Esophagus muscularis mucosa (tissue), 4 donors: ENCODE data around the gene GLT1D1. TPM values are rescaled to one million over a fixed set of nuclear protein-coding genes. Genes with fewer than 3 reads are reported as not detected.

Experiments used
- DNase-seq: peaks from one replicate; pipeline ENCODE4 v3.0.0-alpha.2; 2017; ENCODE audit errors: extremely low spot score
- H3K27ac ChIP-seq, 4 donors: fragments of 200-600 bp; sonication (generic); replicated peaks in 1 of 4; 1 replicate in 3 of 4; 2 replicates in 1 of 4; pipeline ENCODE4 v1.5.1; 2016 to 2019; ENCODE audit warnings: mild to moderate bottlenecking in 1 of 4
- H3K27me3 ChIP-seq, 4 donors: fragments of 200-600 bp; sonication (generic); one replicate each; pipeline versions ENCODE4 v1.5.1 to v1.6.0; 2016 to 2019
- H3K36me3 ChIP-seq, 4 donors: fragments of 200-600 bp; sonication (generic); one replicate each; pipeline ENCODE4 v1.5.1; 2016 to 2019
- H3K4me1 ChIP-seq, 4 donors: fragments of 200-600 bp; sonication (generic); one replicate each; pipeline ENCODE4 v1.5.1; 2016 to 2019
- H3K4me3 ChIP-seq, 4 donors: fragments of 200-600 bp; sonication (generic); 1 replicate in 2 of 4; 2 replicates in 2 of 4; pipeline ENCODE4 v1.5.1; 2016 to 2019; ENCODE audit warnings: mild to moderate bottlenecking in 4 of 4, moderate library complexity in 1 of 4
- H3K9me3 ChIP-seq, 4 donors: fragments of 200-600 bp; sonication (generic); 1 replicate in 3 of 4; 2 replicates in 1 of 4; pipeline ENCODE4 v1.5.1; 2016 to 2019
- CTCF ChIP-seq, 3 experiments: fragments of 200-600 bp in 2 of 3; fragments of 450-650 bp in 1 of 3; sonication (generic) in 2 of 3; IDR thresholded peaks; one replicate each; pipeline ENCODE4 v1.5.1; 2017 to 2019; ENCODE audit warnings: antibody characterized with exemption in 3 of 3, mild to moderate bottlenecking in 2 of 3, moderate library complexity in 1 of 3
- EP300 ChIP-seq: sonication (generic); formaldehyde crosslinking; IDR thresholded peaks from one replicate; pipeline ENCODE4 v1.6.1; 2017; ENCODE audit warnings: antibody characterized with exemption
- POLR2A ChIP-seq: fragments of 450-650 bp; IDR thresholded peaks from one replicate; pipeline ENCODE4 v1.6.1; 2017; ENCODE audit warnings: antibody characterized with exemption, moderate library complexity, mild to moderate bottlenecking, low read depth
- POLR2AphosphoS5 ChIP-seq, 2 donors: sonication (generic); formaldehyde crosslinking; IDR thresholded peaks; one replicate each; pipeline ENCODE4 v1.6.1; 2017; ENCODE audit warnings: antibody characterized with exemption in 2 of 2
- WGBS: methylation state at CpG from one replicate; pipeline ENCODE4 v1.1.5; 2018; 5-methylcytosine and 5-hydroxymethylcytosine counted together
- intact Hi-C: fragments of 100-400 bp; cut with DNase I; formaldehyde crosslinking; loops from one replicate; pipeline ENCODE4 v1.15.1; 2023
- total RNA-seq, 4 donors: library from RNA; depleted of rRNA; stranded (reverse); fragments of >200 nt; gene quantifications; one replicate each; pipeline versions ENCODE4 v1.1.0 to v1.2.1, GENCODE V29; 2016

GLT1D1 gene
- total RNA-seq, 4 donors from 2014 or later, result under 0.01 to 1.5 (median 0.32) TPM

GRCh38 chr12:129028844-129029243, 175.6 kb downstream of the GLT1D1 start:
- Histone ChIP-seq H3K27ac (no peak overlapping the region), H3K4me1 (no peaks in the 10 kb centered on the region), H3K27me3 (peaks cover 0 to 28% (median 0%) of the 10 kb centered on the region in 4 donors), H3K9me3 (no peaks in the 10 kb centered on the region), H3K4me3 (no peak overlapping the region), H3K36me3 (no peaks in the 10 kb centered on the region)
- 64% methylated on average over 13 of the region's 16 CpGs for WGBS
- DNase-seq, result no peak
- intact Hi-C loops, result no loop called here
- no peak for TF ChIP-seq POLR2A
- no peak for TF ChIP-seq POLR2AphosphoS5 (IDR thresholded peaks at IDR 0.05)
- no peak for TF ChIP-seq CTCF (IDR thresholded peaks at IDR 0.05)
- no peak for TF ChIP-seq EP300

Other genes with a start within 250 kb of the GLT1D1 start
- 10 to 100 TPM; 37.5 to 43.0 (median 39.6) TPM for gene SLC15A4, start 29.5 kb upstream of the GLT1D1 start, total RNA-seq